HG03097 (cell line): ENCODE results near the gene LDLRAD4.

Source experiments
- ATAC-seq: cut with Tn5 transposase; IDR thresholded peaks from one replicate; pipeline ENCODE4 v1.9.1; 2021; ENCODE audit not compliant: unreplicated experiment, low FRiP score

Gene LDLRAD4

GRCh38 chr18:13630716-13631268 lies 412.2 kb downstream of the LDLRAD4 start:
- ATAC-seq, result no peak

- ATAC-seq, result no peak
Measured at GRCh38 chr18:13633700-13634099, 415.1 kb downstream of the LDLRAD4 start.

- no peak for ATAC-seq
Measured at GRCh38 chr18:13635046-13635445, 416.5 kb downstream of the LDLRAD4 start.

GRCh38 chr18:13638719-13639595 lies 420.4 kb downstream of the LDLRAD4 start:
- no peak for ATAC-seq

GRCh38 chr18:13640266-13640860 lies 421.8 kb downstream of the LDLRAD4 start:
- no peak for ATAC-seq

- ATAC-seq, result no peak
Measured at GRCh38 chr18:13641551-13642439, 423.2 kb downstream of the LDLRAD4 start.

- no peak for ATAC-seq
Measured at GRCh38 chr18:13642440-13642827, 423.9 kb downstream of the LDLRAD4 start.

- no peak for ATAC-seq
Measured at GRCh38 chr18:13643261-13643751, 424.7 kb downstream of the LDLRAD4 start.

- no peak for ATAC-seq
Measured at GRCh38 chr18:13645093-13645492, 426.5 kb downstream of the LDLRAD4 start.

GRCh38 chr18:13646633-13647032 lies 428.1 kb downstream of the LDLRAD4 start:
- no peak for ATAC-seq

GRCh38 chr18:13647761-13648160 lies 429.2 kb downstream of the LDLRAD4 start:
- ATAC-seq, result no peak

GRCh38 chr18:13649397-13650390 lies 431.1 kb downstream of the LDLRAD4 start:
- ATAC-seq, result no peak

GRCh38 chr18:13653746-13654433 lies 435.3 kb downstream of the LDLRAD4 start:
- no peak for ATAC-seq

- ATAC-seq, result no peak
Measured at GRCh38 chr18:13657974-13658373, 439.4 kb downstream of the LDLRAD4 start.

- no peak for ATAC-seq
Measured at GRCh38 chr18:13658436-13659204, 440.1 kb downstream of the LDLRAD4 start.

- ATAC-seq, result no peak
Measured at GRCh38 chr18:13660510-13660909, 441.9 kb downstream of the LDLRAD4 start.

- no peak for ATAC-seq
Measured at GRCh38 chr18:13661051-13661778, 442.7 kb downstream of the LDLRAD4 start.
